Nephron progenitor cell (in vitro differentiated cells): ENCODE data around the gene DCLK2.
A peak's percentile ranks its signal among the peaks of the same experiment; 100 is the strongest.

Source experiments
- DNase-seq: peaks from one replicate; pipeline ENCODE4 v3.0.0; 2021
- H3K27ac Mint-ChIP-seq: 2 replicates; pipeline ENCODE4 v1.8.0; 2021; ENCODE audit warnings: mild to moderate bottlenecking, moderate library complexity, mixed read lengths
- H3K27me3 Mint-ChIP-seq: 2 replicates; pipeline ENCODE4 v1.8.0; 2021; ENCODE audit warnings: mild to moderate bottlenecking, low read depth, mixed read lengths; ENCODE audit not compliant: poor library complexity
- H3K36me3 Mint-ChIP-seq: 2 replicates; pipeline ENCODE4 v1.8.0; 2021; ENCODE audit warnings: low read depth, mixed read lengths
- H3K4me1 Mint-ChIP-seq: 2 replicates; pipeline ENCODE4 v1.8.0; 2021; ENCODE audit warnings: mixed read lengths
- H3K4me3 Mint-ChIP-seq: 2 replicates; pipeline ENCODE4 v1.8.0; 2021; ENCODE audit warnings: mild to moderate bottlenecking, moderate library complexity, mixed read lengths
- H3K9me3 Mint-ChIP-seq: 2 replicates; pipeline ENCODE4 v1.8.0; 2021; ENCODE audit warnings: mild to moderate bottlenecking, moderate library complexity, mixed read lengths
- TF ChIP-seq, protein P1 (sequence below): fragments of 200-600 bp; sonication (generic); IDR thresholded peaks from 2 replicates; pipeline ENCODE4 v1.5.0; 2021; ENCODE audit warnings: antibody characterized with exemption

Gene DCLK2

GRCh38 chr4:150205016-150205415 is 126.8 kb downstream of the DCLK2 start:
- H3K27me3 Mint-ChIP-seq = peaks cover 13% of the 10 kb centered on the region
- H3K27ac Mint-ChIP-seq = no peak overlapping the region
- H3K4me1 Mint-ChIP-seq = peaks cover 10% of the 10 kb centered on the region
- H3K4me3 Mint-ChIP-seq = no peak overlapping the region
- no peaks in the 10 kb centered on the region for H3K36me3 Mint-ChIP-seq
- no peak for DNase-seq
- no peaks in the 10 kb centered on the region for H3K9me3 Mint-ChIP-seq
- TF ChIP-seq, protein P1, sequence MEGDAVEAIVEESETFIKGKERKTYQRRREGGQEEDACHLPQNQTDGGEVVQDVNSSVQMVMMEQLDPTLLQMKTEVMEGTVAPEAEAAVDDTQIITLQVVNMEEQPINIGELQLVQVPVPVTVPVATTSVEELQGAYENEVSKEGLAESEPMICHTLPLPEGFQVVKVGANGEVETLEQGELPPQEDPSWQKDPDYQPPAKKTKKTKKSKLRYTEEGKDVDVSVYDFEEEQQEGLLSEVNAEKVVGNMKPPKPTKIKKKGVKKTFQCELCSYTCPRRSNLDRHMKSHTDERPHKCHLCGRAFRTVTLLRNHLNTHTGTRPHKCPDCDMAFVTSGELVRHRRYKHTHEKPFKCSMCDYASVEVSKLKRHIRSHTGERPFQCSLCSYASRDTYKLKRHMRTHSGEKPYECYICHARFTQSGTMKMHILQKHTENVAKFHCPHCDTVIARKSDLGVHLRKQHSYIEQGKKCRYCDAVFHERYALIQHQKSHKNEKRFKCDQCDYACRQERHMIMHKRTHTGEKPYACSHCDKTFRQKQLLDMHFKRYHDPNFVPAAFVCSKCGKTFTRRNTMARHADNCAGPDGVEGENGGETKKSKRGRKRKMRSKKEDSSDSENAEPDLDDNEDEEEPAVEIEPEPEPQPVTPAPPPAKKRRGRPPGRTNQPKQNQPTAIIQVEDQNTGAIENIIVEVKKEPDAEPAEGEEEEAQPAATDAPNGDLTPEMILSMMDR = no peak

- DNase-seq = no peak
- Mint-ChIP-seq H3K27ac (no peak overlapping the region), H3K4me3 (no peak overlapping the region), H3K4me1 (peaks cover 14% of the 10 kb centered on the region), H3K9me3 (no peaks in the 10 kb centered on the region), H3K36me3 (no peaks in the 10 kb centered on the region), H3K27me3 (peaks cover 17% of the 10 kb centered on the region)
- TF ChIP-seq, protein P1 = no peak
Observed at GRCh38 chr4:150206265-150206664, 128.0 kb downstream of the DCLK2 start.

GRCh38 chr4:150206954-150207353 is 128.7 kb downstream of the DCLK2 start:
- no peak for DNase-seq
- H3K27me3 Mint-ChIP-seq = peaks cover 17% of the 10 kb centered on the region
- peaks cover 4% of the 10 kb centered on the region for H3K36me3 Mint-ChIP-seq
- H3K4me3 Mint-ChIP-seq = no peak overlapping the region
- peaks cover 21% of the 10 kb centered on the region for H3K4me1 Mint-ChIP-seq
- no peak overlapping the region for H3K27ac Mint-ChIP-seq
- TF ChIP-seq, protein P1 = no peak
- no peaks in the 10 kb centered on the region for H3K9me3 Mint-ChIP-seq

GRCh38 chr4:150207871-150208270 is 129.6 kb downstream of the DCLK2 start:
- TF ChIP-seq, protein P1 = no peak
- Mint-ChIP-seq H3K27me3 (peaks cover 15% of the 10 kb centered on the region), H3K36me3 (peaks cover 4% of the 10 kb centered on the region), H3K27ac (no peak overlapping the region), H3K4me1 (peaks cover 30% of the 10 kb centered on the region), H3K9me3 (no peaks in the 10 kb centered on the region), H3K4me3 (no peak overlapping the region)
- DNase-seq = no peak

GRCh38 chr4:150209140-150209829 is 131.0 kb downstream of the DCLK2 start:
- DNase-seq = peak; percentile 69
- H3K27ac Mint-ChIP-seq = peak overlapping the region; percentile 40

More at GRCh38 chr4:150209140-150209829, 131.0 kb downstream of the DCLK2 start:
- Mint-ChIP-seq H3K4me3 (no peak overlapping the region), H3K27me3 (peaks cover 12% of the 10 kb centered on the region), H3K4me1 (peaks cover 30% of the 10 kb centered on the region), H3K9me3 (no peaks in the 10 kb centered on the region), H3K36me3 (peaks cover 4% of the 10 kb centered on the region)
- TF ChIP-seq, protein P1 = peak; percentile 58
